ENCODE measurements around the gene TAPT1.

TAPT1 gene

DNA sequence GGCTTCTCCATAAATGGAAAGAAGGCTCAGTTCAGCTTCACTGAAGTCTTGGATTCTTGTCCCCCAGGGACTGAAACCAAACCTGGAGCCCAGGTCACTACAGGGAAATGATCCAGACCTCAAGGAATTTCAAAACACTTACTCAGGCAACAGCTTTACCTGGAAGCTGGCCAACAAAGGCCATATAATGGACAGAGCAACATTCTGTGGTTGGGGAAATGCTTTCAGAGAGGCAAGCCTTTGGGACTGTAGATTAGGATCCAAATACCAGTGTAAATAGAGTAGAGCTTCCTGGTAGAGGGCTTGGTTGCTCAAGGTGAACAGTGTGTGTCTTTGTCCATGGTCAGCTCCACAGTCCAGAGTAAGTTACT, 85.4 kb downstream of the TAPT1 start:
- Mint-ChIP-seq H3K36me3 (ENCODE audit: low read depth) (peaks cover 3% of the 10 kb centered on the region), H3K9me3 (peaks cover 43% of the 10 kb centered on the region), H3K4me3 (no peak overlapping the region), H3K4me1 (peaks cover 42% of the 10 kb centered on the region), H3K27ac (peak overlapping the region; percentile 30 to 79 (median 74)), H3K27me3 (ENCODE audit: low read depth) (peaks cover 3% of the 10 kb centered on the region)
- TF ChIP-seq, protein P1, sequence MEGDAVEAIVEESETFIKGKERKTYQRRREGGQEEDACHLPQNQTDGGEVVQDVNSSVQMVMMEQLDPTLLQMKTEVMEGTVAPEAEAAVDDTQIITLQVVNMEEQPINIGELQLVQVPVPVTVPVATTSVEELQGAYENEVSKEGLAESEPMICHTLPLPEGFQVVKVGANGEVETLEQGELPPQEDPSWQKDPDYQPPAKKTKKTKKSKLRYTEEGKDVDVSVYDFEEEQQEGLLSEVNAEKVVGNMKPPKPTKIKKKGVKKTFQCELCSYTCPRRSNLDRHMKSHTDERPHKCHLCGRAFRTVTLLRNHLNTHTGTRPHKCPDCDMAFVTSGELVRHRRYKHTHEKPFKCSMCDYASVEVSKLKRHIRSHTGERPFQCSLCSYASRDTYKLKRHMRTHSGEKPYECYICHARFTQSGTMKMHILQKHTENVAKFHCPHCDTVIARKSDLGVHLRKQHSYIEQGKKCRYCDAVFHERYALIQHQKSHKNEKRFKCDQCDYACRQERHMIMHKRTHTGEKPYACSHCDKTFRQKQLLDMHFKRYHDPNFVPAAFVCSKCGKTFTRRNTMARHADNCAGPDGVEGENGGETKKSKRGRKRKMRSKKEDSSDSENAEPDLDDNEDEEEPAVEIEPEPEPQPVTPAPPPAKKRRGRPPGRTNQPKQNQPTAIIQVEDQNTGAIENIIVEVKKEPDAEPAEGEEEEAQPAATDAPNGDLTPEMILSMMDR (IDR thresholded peaks at IDR 0.05; ENCODE audit: unreplicated experiment in 3 of 3), result no peak

DNA sequence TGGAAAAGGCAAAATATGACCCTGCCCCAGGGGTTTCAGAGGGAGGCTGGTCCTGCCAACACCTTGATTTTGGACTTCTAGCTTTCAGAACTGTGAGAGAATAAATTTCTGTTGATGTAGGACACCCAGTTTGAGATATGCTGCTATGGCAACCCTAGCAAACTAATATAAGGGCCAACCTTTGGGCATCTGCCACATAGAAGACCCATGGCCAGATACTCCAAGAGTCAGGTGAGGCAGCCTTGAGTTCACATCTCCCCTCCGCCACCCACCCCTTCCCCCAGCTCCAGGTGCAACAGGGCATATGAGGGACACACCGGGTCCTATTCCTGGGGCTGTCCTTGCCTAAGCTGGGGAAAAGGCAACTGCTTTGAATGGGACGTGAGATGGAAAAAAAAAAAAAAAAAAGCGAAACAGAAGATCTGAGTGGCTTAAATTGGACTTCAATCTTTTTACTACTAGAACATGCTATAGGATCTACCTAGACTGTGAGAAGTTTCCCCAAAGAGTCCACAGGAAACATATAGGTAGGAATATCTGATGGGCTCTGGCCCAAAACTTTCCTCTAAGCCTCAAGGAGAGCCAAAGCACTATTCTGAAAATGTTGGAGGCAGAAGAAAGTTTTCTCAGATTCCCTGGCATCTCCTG, 85.9 kb downstream of the TAPT1 start:
- TF ChIP-seq, protein P1 (IDR thresholded peaks at IDR 0.05; ENCODE audit: unreplicated experiment in 3 of 3), result no peak
- Mint-ChIP-seq H3K4me3 (no peak overlapping the region), H3K36me3 (ENCODE audit: low read depth) (peaks cover 1% of the 10 kb centered on the region), H3K9me3 (peaks cover 38% of the 10 kb centered on the region), H3K27me3 (ENCODE audit: low read depth) (peaks cover 3% of the 10 kb centered on the region), H3K27ac (peak overlapping the region in 2 of 3 experiments; percentile 74 to 79), H3K4me1 (peaks cover 43% of the 10 kb centered on the region)

- Mint-ChIP-seq H3K27me3 (ENCODE audit: low read depth) (peaks cover 3% of the 10 kb centered on the region), H3K27ac (peak overlapping the region in 1 of 3 experiments; percentile 37), H3K9me3 (peaks cover 32% of the 10 kb centered on the region), H3K4me3 (no peak overlapping the region), H3K4me1 (peaks cover 47% of the 10 kb centered on the region), H3K36me3 (ENCODE audit: low read depth) (no peaks in the 10 kb centered on the region)
- TF ChIP-seq, protein P1 (IDR thresholded peaks at IDR 0.05; ENCODE audit: unreplicated experiment in 3 of 3), result no peak
Measured at GRCh38 chr4:16139066-16139945, 87.0 kb downstream of the TAPT1 start.

DNA sequence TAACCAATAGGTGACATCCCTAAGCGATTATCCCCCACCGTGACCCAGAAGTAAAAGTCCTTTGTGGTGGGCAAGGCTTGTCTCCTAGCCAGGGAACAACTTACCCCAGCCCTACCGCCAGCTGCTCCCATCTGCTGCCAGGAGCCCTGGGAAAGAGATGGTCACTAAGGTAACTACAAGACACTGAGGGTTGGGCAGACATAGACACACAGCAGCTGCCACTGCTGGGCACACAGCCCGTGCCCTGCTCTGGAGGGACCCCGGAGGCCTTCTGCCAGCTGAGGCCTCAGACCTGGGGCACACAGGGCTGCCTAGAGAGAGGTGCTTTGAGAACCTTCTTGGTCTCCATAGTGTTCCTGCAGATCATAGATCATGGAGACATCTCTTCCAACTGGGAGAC, 89.4 kb downstream of the TAPT1 start:
- Mint-ChIP-seq H3K36me3 (ENCODE audit: low read depth) (no peaks in the 10 kb centered on the region), H3K4me1 (peaks cover 49% of the 10 kb centered on the region), H3K27ac (peak overlapping the region in 1 of 3 experiments; percentile 68), H3K4me3 (no peak overlapping the region), H3K9me3 (peaks cover 13% of the 10 kb centered on the region), H3K27me3 (ENCODE audit: low read depth) (peaks cover 3% of the 10 kb centered on the region)
- TF ChIP-seq, protein P1 (IDR thresholded peaks at IDR 0.05; ENCODE audit: unreplicated experiment in 3 of 3), result no peak

GRCh38 chr4:16136311-16136710, 90.0 kb downstream of the TAPT1 start:
- peak overlapping the region; percentile 49 to 68 (median 51) for H3K27ac Mint-ChIP-seq
- H3K36me3 Mint-ChIP-seq (ENCODE audit: low read depth), result no peaks in the 10 kb centered on the region
- H3K4me1 Mint-ChIP-seq, result peaks cover 45% of the 10 kb centered on the region
- peaks cover 11% of the 10 kb centered on the region for H3K9me3 Mint-ChIP-seq
- peaks cover 3% of the 10 kb centered on the region for H3K27me3 Mint-ChIP-seq (ENCODE audit: low read depth)
- H3K4me3 Mint-ChIP-seq, result peak overlapping the region in 1 of 3 experiments; percentile 9
- TF ChIP-seq, protein P1 (IDR thresholded peaks at IDR 0.05; ENCODE audit: unreplicated experiment in 3 of 3), result no peak

Data from nephron (organoid).